DND-41 (cell line): ENCODE data around the gene MYO5C.

Experiments used
- ATAC-seq: fragments of 200-7000 bp; cut with Tn5 transposase; 3 replicates; pipeline ENCODE4 v1.9.1; 2021; ENCODE audit warnings: low read depth; ENCODE audit not compliant: insufficient read depth
- DNase-seq: peaks from one replicate; pipeline ENCODE4 v3.0.0-alpha.2; 2020
- H2AFZ ChIP-seq: 2 replicates; pipeline ENCODE4 v1.6.0; 2012; ENCODE audit warnings: low read depth, low read length
- H3K27ac ChIP-seq: 2 replicates; pipeline ENCODE4 v1.5.1; 2012; ENCODE audit warnings: low read length, inconsistent platforms
- H3K27me3 ChIP-seq: fragments of 200-600 bp; sonication (generic); 2 replicates; pipeline ENCODE4 v1.6.0; 2012; ENCODE audit warnings: low read length, mild to moderate bottlenecking, inconsistent platforms; ENCODE audit not compliant: insufficient read depth, poor library complexity
- H3K36me3 ChIP-seq: 2 replicates; pipeline ENCODE4 v1.5.1; 2012; ENCODE audit warnings: low read length, inconsistent platforms; ENCODE audit not compliant: insufficient read depth
- H3K4me1 ChIP-seq: 2 replicates; pipeline ENCODE4 v1.5.1; 2012; ENCODE audit warnings: mild to moderate bottlenecking, low read length; ENCODE audit not compliant: insufficient read depth
- H3K4me2 ChIP-seq: 2 replicates; pipeline ENCODE4 v1.6.0; 2012; ENCODE audit warnings: mild to moderate bottlenecking, moderate library complexity, low read length, inconsistent platforms; ENCODE audit not compliant: insufficient read depth
- H3K4me3 ChIP-seq, 2 experiments: fragments of 200-600 bp in 1 of 2; shearing (Covaris generic) in 1 of 2; 2 replicates each; pipeline ENCODE4 v1.5.1; 2012 to 2016; ENCODE audit warnings: inconsistent platforms in 2 of 2, low read length in 2 of 2, mild to moderate bottlenecking in 2 of 2, low read depth in 1 of 2, moderate library complexity in 1 of 2
- H3K79me2 ChIP-seq: 2 replicates; pipeline ENCODE4 v1.6.0; 2012; ENCODE audit warnings: low read length, inconsistent platforms; ENCODE audit not compliant: insufficient read depth
- H3K9ac ChIP-seq: 2 replicates; pipeline ENCODE4 v1.6.0; 2012; ENCODE audit warnings: low read depth, mild to moderate bottlenecking, inconsistent platforms, low read length, moderate library complexity
- H3K9me3 ChIP-seq: 2 replicates; pipeline ENCODE4 v1.5.1; 2012; ENCODE audit warnings: low read length, moderate library complexity, mild to moderate bottlenecking, inconsistent platforms; ENCODE audit not compliant: insufficient read depth, severe bottlenecking
- H4K20me1 ChIP-seq: 2 replicates; pipeline ENCODE4 v1.6.0; 2012; ENCODE audit warnings: low read length; ENCODE audit not compliant: insufficient read depth
- EZH2 ChIP-seq: IDR thresholded peaks from 3 replicates; pipeline ENCODE4 v1.6.1; 2012; ENCODE audit warnings: borderline replicate concordance, low read depth, mild to moderate bottlenecking, moderate library complexity, low read length, inconsistent platforms; ENCODE audit not compliant: severe bottlenecking
- TF ChIP-seq, protein P1 (sequence below): IDR thresholded peaks from 2 replicates; pipeline ENCODE4 v1.5.1; 2012; ENCODE audit warnings: borderline replicate concordance, low read length, moderate library complexity, mild to moderate bottlenecking; ENCODE audit not compliant: poor library complexity, severe bottlenecking; ENCODE audit errors: extremely low read depth

MYO5C gene

DNA sequence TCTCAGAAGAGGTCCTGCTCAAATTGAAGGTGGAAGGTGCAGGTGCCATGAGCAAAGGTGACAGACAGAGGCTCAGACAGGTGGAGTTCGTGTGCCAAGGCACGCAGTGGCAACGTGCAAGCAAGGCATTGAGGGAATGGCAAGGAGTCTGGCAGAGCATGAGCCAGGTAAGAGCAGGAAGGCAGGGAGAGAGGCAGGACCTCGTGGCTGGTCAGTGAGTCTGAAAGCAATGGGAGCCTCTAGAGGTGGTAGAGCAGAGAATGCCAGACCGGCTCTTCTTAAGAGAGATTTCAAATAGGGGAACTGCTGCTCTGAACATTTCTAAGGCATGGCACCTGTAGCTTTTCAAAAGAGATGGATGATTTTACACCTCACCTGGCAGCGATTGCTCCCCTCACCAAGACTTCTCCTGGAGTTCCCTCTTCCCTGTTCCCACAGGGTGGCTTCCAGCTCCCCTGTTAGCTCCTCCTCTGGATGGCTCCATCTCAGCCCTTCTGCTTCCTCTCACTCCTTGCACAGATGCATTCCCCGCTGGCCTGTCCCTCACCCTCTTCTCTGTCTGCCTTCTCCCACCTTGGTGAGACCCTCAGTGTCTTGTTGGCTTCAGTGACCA is 2.7 kb downstream of the MYO5C start:
- no peaks in the 10 kb centered on the region for H3K4me1 ChIP-seq

DNA sequence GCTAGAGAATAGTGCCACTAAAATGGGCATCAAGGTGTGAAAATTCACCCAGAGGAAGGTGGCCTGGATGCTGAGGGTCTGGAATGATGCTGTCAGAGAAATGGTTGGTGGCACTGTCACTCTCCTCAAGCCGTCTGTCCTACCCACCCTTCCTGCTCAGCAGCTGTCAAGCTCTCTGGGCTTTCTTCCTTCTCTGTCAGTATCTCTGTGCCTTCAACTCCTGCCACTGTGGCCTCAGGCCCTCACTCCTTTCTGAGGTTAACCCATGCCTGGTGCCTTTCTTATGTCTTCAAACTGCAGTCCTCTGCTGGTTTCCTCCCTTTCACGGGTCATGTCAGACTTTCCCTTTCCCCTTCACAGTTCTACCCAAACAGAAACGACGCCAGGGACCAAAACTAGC is 4.4 kb downstream of the MYO5C start:
- ATAC-seq (peak; percentile 39; the same call in 2 of the 3 replicates), DNase-seq (no peak)
- H3K79me2 ChIP-seq = no peaks in the 10 kb centered on the region
- no peaks in the 10 kb centered on the region for H4K20me1 ChIP-seq
- H3K4me1 ChIP-seq = no peaks in the 10 kb centered on the region
- H2AFZ ChIP-seq = no peak overlapping the region
- no peak overlapping the region for H3K4me3 ChIP-seq
- H3K36me3 ChIP-seq = no peaks in the 10 kb centered on the region
- H3K27me3 ChIP-seq = no peaks in the 10 kb centered on the region
- H3K9ac ChIP-seq = no peak overlapping the region
- TF ChIP-seq EZH2 = no peak
- TF ChIP-seq, protein P1, sequence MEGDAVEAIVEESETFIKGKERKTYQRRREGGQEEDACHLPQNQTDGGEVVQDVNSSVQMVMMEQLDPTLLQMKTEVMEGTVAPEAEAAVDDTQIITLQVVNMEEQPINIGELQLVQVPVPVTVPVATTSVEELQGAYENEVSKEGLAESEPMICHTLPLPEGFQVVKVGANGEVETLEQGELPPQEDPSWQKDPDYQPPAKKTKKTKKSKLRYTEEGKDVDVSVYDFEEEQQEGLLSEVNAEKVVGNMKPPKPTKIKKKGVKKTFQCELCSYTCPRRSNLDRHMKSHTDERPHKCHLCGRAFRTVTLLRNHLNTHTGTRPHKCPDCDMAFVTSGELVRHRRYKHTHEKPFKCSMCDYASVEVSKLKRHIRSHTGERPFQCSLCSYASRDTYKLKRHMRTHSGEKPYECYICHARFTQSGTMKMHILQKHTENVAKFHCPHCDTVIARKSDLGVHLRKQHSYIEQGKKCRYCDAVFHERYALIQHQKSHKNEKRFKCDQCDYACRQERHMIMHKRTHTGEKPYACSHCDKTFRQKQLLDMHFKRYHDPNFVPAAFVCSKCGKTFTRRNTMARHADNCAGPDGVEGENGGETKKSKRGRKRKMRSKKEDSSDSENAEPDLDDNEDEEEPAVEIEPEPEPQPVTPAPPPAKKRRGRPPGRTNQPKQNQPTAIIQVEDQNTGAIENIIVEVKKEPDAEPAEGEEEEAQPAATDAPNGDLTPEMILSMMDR = no peak
- H3K27ac ChIP-seq = no peak overlapping the region
- H3K4me2 ChIP-seq = no peak overlapping the region
- H3K9me3 ChIP-seq = no peaks in the 10 kb centered on the region

More for the DNA sequence above, 2.7 kb downstream of the MYO5C start:
- no peaks in the 10 kb centered on the region for H3K36me3 ChIP-seq
- no peak for DNase-seq
- no peaks in the 10 kb centered on the region for H3K79me2 ChIP-seq
- H3K4me3 ChIP-seq = no peak overlapping the region
- no peak overlapping the region for H3K9ac ChIP-seq
- H3K9me3 ChIP-seq = no peaks in the 10 kb centered on the region
- H3K27me3 ChIP-seq = no peaks in the 10 kb centered on the region
- no peak overlapping the region for H3K4me2 ChIP-seq
- no peak overlapping the region for H3K27ac ChIP-seq
- no peak overlapping the region for H2AFZ ChIP-seq
- ATAC-seq = no peak
- TF ChIP-seq EZH2 = no peak
- TF ChIP-seq, protein P1 = no peak
- H4K20me1 ChIP-seq = no peaks in the 10 kb centered on the region

DNA sequence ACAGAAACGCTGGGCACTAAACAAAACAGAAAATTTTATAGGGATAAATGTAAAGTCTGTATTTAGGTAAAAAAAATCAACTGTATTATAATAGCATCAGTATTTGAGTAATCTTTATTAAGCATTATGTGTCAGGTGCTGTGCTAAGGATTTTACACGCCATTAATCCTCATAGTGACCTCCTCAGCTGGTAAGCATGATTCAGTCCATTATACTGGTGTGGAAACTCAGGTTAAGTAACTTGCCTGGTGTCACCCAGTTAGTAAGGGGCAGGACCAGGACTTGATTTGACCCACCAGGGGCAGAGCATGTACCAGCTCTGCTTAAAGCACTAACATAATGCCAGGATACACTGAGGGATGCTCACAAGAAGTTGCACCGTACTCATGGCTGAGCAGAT is 4.8 kb downstream of the MYO5C start:
- TF ChIP-seq, protein P1 = no peak
- TF ChIP-seq EZH2 = no peak
- no peak overlapping the region for H3K9ac ChIP-seq
- no peak overlapping the region for H2AFZ ChIP-seq
- no peaks in the 10 kb centered on the region for H3K27me3 ChIP-seq
- ATAC-seq (no peak), DNase-seq (no peak)
- no peak overlapping the region for H3K4me2 ChIP-seq
- H3K79me2 ChIP-seq = no peaks in the 10 kb centered on the region
- no peak overlapping the region for H3K4me3 ChIP-seq
- H4K20me1 ChIP-seq = no peaks in the 10 kb centered on the region
- no peak overlapping the region for H3K27ac ChIP-seq
- H3K9me3 ChIP-seq = no peaks in the 10 kb centered on the region
- no peaks in the 10 kb centered on the region for H3K4me1 ChIP-seq
- H3K36me3 ChIP-seq = no peaks in the 10 kb centered on the region

- Histone ChIP-seq H3K4me3 (no peak overlapping the region), H4K20me1 (no peaks in the 10 kb centered on the region), H3K9me3 (no peaks in the 10 kb centered on the region), H2AFZ (no peak overlapping the region), H3K27ac (no peak overlapping the region), H3K4me1 (no peaks in the 10 kb centered on the region), H3K4me2 (no peak overlapping the region), H3K36me3 (no peaks in the 10 kb centered on the region), H3K9ac (no peak overlapping the region), H3K79me2 (no peaks in the 10 kb centered on the region), H3K27me3 (no peaks in the 10 kb centered on the region)
- no peak for ATAC-seq
- TF ChIP-seq, protein P1 = no peak
- TF ChIP-seq EZH2 = no peak
- no peak for DNase-seq
These were observed 5.3 kb downstream of the MYO5C start for GRCh38 chr15:52290329-52290728.
